Measurements from ENCODE around the gene MBLAC1.
"Not testable (repeated sequence)": the region's sequence is repeated elsewhere in the genome, so short reads cannot be mapped to it uniquely, and the experiment has no call there.

MBLAC1 gene

DNA sequence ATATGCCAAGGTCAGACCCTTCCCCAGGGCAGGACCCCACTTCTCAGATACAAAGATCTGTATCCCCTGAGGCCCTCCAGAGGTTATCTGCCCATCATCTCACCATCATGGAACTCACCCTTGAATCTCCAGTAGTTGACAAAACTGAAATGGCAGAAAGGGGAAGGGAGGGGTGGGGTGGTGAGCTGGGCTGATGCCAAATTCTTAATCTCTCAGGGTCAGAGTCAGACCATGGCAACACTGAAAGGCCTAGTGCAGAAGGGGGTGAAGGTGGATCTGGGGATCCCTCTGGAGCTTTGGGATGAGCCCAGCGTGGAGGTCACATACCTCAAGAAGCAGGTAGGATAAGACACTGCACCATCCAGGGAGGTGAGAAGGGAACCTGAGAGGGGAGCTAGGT, 4.2 kb upstream of the MBLAC1 start:
- DNase-seq (ENCODE audit: low read depth, low spot score): no peak

DNA sequence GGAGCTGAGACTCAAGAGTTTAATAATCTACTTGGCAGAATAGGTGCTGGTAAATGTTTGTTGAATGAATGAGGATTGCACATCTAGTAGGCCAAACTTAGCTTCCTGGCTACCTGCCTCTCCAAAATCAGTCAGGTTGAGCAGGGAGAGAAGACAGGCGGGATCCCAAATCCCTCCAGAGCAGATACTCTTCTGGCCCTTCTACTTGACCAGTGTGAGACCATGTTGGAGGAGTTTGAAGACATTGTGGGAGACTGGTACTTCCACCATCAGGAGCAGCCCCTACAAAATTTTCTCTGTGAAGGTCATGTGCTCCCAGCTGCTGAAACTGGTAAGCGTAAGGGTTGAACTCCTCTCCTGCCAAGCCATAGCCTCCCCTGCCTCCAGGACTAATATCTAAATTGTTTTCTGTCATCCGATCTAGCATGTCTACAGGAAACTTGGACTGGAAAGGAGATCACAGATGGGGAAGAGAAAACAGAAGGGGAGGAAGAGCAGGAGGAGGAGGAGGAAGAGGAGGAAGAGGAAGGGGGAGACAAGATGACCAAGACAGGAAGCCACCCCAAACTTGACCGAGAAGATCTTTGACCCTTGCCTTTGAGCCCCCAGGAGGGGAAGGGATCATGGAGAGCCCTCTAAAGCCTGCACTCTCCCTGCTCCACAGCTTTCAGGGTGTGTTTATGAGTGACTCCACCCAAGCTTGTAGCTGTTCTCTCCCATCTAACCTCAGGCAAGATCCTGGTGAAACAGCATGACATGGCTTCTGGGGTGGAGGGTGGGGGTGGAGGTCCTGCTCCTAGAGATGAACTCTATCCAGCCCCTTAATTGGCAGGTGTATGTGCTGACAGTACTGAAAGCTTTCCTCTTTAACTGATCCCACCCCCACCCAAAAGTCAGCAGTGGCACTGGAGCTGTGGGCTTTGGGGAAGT, 2.2 kb upstream of the MBLAC1 start:
- DNase-seq (ENCODE audit: low read depth, low spot score): no peak

DNA sequence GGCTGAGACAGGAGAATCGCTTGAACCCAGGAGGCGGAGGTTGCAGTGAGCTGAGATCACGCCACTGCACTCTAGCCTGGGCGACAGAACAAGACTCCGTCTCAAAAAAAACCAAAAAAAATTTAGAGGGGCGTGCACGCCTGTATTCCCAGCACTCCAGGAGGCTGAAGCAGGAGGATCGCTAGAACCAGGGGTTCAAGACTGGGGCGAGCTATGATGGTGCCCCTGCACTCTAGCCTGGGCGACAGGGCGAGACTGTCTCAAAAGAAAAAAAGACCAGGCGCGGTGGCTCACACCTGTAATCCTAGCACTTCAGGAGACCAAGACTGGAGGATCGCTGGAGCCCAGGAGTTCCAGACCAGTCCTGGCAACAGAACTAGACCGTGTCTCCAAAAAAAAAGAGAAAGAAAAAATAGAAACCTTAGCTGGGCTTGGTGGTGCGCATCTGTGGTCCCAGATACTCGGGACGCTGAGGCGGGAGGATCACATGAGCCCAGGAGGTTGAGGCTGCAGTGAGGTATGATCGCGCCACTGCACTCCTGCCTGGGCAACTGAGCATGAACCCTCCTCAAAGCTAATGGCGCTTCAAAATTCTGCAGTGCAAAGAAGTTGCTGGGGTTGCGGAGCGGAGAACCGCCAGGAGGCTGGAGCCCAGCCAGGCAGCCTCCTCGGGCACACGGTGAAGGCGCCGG, 382 bp upstream of the MBLAC1 start:
- DNase-seq (ENCODE audit: low read depth, low spot score): no peak

DNA sequence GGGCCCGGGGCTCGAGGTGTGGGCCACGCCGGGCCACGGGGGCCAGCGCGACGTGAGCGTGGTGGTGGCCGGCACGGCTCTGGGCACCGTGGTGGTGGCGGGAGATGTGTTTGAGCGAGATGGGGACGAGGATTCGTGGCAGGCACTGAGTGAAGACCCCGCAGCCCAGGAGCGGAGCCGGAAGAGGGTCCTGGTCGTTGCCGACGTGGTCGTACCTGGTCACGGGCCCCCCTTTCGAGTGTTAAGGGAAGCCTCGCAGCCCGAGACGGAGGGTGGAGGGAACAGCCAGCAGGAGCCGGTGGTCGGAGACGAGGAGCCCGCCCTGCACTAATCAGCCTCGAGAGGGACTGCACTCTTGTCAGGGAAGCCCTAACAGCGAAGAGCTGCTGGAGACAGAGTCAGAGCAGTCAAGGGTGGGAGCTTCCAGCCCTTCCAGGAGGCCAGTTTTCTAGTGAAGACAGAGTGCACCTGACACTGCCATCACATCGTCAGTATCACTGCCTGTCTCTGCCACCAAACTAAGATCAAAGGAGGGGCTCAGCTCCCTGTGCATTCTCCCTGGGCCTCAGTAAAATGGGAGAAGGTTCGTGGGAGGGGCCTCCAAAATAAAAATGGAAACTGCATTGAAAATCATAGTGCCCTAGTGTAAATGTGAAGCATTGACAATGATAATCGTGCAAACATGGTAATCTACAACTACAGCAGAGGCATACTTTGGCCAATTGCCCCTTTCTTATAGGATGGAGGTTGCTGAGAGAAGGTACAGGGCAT, 1.3 kb downstream of the MBLAC1 start:
- no peak for DNase-seq (ENCODE audit: low read depth, low spot score)

DNA sequence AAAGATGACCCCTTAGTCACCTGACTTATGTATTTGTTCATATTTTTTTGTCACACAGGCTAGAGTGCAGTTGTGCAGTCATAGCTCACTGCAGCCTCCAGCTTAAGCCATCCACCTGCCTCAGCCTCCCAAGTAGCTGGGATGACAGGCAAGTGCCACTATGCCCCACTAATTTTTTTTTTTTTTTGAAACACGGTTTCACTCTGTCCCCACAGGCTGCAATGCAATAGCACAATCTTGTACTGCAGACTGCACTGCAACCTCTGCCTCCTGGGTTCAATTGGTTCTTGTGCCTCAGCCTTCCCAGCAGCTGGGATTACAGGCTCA, 1.8 kb downstream of the MBLAC1 start:
- no peak for DNase-seq (ENCODE audit: low read depth, low spot score)

DNA sequence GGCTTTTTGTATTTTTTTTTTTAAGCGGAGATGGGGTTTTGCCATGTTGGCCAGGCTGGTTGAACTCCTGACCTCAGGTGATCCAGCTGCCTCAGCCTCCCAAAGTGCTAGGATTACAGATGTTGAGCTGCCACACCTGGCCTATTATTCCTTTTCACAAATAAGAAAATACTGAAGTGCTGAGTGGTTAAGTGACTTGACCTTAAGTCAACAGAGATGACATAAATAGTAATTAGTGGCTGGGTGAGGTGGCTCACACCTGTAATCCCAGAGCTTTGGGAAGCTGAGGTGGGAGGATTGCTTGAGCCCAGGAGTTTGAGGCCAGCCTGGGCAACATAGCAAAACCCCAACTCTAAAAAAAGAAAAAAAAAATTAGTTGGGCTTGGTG, 3.4 kb downstream of the MBLAC1 start:
- DNase-seq (ENCODE audit: low read depth, low spot score): not testable (repeated sequence)

DNA sequence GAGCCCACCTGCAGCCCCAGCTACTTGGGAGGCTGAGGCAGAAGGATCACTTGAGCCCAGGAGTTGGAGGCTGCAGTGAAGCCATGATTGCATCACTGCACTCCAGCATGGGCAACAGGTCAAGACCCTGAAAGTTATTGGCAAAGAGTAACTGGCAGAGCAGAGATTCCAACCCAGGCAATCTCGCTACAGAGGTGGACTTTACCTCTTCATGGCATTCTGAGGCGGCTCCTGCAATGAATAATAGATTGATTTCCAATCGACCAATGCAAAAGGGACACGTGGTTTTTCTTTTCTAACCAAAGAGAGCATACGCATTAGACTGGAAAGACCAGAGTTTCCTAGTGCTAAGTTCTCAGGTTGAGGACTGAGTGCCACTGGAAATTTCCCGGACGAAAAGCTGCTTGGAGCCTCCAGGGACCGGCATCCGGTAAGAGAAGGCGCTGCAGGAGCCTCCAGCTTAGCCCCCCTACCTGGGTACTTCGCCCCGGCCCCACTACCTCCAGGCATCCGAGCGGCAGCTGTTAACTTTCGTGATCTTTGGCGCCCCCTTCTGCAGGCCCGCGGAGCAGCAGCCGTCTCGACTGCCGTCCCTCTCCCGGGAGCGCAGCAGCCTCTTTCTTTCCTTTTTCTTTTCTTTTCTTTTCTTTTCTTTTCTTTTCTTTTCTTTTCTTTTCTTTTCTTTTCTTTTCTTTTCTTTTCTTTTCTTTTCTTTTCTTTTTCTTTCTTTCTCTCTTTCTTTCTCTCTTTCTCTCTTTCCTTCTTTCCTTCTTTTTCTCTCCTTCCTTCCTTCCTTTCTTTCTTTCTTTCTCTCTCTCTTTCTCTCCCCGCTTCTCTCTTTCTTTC, 4.1 kb downstream of the MBLAC1 start:
- DNase-seq (ENCODE audit: low read depth, low spot score): no peak

DNA sequence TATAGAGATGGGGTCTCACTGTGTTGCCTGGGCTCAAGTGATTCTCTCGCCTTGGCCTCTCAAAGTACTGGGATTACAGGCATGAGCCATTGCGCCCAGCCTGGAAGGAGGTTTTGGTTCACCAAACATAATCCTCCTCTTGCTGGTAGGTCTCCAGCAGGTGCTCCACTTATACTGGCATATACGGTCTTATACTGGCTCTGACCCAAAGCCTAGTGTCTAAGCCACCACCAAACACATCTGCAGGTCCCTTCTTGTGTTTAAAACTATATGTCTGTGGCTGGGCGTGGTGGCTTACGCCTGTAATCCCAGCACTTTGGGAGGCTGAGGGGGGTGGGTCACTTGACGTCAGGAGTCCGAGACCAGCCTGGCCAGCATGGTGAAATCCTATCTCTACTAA, 5.4 kb downstream of the MBLAC1 start:
- DNase-seq (ENCODE audit: low read depth, low spot score): no peak

DNA sequence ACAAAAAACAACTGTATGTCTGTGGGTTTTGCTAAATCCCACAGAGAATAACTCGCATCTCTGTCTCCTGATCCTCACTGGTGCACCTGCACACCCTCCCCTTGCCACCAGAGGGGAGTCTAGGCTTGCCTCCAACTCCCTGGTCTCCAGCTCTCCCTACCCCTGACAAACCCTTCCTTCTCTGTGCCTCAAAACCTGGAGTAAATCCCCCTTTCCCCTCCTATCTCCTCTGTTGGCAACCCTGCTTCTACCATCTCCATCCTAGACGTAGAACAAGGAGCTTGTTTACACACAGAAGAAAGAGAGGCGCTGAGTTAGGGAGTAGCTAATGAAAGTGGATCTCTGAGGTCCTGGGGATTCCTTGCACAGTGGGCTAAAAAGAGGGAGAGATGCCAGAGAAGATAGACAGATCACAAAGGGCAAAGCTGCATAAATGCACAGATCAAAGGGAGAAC, 6.0 kb downstream of the MBLAC1 start:
- no peak for DNase-seq (ENCODE audit: low read depth, low spot score)

DNA sequence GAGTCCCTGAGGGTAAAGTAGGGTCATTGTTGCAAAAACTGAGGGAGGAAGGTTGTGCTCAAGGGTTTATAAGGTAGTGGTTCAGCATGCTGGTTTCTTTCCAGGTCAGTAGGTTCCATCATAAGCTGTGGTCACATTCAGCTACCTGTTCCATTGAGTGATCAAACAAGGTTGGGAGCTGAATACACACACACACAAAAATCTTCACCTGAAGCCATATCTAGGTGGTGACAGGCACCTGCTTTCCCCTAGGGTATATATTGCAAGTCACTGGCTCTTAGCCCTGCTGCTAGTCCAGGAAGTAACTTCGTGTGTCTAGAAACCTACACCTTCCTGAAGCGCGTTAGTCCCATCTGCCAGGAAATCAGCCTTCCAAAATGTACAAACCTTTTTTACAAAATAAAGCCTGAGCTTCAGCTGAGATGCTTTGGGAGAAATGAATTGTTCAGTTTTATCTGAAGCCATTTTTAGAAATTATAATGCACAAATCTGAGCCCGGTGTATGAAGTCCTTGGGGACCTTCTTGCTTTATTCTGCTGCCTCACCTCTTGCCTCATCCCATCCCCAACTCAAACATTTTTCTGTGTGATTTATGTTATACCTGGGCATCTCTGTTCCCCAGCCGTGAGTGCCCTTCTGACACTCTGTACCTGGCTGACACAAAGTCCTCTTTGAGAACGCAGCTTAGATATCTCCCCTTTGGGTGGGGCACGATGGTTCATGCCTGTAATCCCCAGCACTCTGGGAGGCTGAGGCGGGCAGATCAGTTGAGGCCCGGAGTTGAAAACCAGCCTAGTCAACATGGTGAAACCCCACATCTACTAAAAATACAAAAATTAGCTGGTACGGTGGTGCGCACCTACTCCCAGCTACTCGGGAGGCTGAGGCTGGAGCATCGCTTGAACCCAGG, 11.3 kb downstream of the MBLAC1 start:
- no peak for DNase-seq (ENCODE audit: low read depth, low spot score)

DNA sequence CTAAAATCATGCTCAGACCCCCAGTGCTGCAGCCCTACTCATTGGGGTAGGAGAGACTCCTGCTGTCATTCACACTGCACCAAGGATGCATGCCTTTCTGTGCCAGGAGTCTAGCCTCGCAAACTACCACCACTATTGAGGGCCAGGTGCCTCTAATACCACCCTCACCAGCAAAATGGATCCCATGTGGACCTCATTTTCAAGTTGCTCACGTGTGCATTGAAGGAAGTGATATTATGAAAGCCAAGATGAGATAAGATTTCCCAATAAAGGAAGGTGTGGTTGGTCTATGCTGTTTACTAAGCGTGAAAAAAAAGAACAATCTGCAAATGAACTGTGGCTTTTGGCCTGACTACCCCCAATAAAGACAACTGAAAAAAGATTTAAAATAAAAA, 14.8 kb downstream of the MBLAC1 start:
- DNase-seq (ENCODE audit: low read depth, low spot score): no peak

DNA sequence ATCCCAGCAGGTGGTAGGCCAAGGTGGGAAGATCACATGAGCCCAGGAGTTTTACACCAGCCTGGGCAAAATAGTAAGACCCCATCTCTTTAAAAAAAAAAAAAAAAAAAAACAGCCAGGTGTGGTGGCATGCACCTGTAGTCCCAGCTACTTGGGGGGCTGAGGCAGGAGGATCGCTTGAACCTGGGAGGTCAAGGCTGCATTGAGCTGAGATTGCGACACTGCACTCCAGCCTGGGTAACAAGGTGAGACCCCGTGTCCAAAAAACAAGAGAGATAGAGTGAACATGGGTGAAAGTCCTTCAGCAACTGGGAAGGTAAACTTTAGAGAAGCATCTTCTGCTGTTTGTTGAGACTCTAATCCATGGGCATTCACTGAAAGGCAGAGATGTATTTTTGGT, 15.7 kb downstream of the MBLAC1 start:
- DNase-seq (ENCODE audit: low read depth, low spot score): no peak

DNA sequence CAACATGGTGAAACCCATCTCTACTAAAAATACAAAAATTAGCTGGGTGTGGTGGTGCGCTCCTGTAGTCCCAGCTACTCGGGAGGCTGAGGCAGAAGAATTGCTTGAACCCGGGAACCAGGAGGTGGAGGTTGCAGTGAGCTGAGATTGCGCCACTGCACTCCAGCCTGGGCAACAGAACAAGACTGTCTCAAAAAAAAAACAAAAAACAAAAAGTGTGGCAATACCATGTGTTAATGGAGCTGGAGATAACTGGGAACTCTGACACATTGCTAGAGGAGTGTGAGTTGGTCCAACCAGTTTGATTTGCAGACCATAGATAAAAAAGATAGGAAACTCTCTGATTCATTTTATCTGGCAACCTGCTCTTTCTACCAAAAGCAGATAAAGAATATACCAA, 19.6 kb downstream of the MBLAC1 start:
- not testable (repeated sequence) for DNase-seq (ENCODE audit: low read depth, low spot score)

DNA sequence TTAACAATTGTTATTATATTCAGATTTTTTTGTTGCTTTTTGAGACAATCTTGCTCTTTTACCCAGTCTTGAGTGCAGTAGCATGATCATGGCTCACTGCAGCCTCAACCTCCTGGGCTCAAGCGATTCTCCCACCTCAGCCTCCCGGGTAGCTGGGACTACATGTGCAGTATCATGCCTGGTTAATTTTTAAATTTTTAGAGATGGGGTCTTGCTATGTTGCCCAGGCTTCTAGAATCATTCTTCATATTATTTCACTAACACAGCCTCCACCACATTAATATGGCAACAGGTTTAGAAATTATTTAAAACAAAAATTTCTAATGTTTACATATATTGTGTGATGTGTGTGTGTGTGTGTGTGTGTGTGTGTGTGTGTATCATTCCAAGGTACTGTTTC, 20.5 kb downstream of the MBLAC1 start:
- no peak for DNase-seq (ENCODE audit: low read depth, low spot score)

DNA sequence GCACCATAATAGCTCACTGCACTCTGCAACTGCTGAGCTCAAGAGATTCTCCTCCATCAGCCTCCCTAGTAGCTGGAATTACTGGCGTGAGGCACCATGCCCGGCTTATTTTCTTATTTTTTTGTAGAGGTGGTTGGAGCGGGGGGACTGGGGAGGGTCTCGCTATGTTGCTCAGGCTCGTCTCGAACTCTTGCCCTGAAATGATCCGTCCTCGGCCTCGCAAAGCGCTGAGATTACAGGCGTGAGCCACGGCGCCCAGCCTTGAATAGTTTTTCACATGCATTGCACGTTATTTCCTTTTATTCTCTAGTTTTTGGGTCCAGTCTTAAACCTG, 21.4 kb downstream of the MBLAC1 start:
- no peak for DNase-seq (ENCODE audit: low read depth, low spot score)

DNA sequence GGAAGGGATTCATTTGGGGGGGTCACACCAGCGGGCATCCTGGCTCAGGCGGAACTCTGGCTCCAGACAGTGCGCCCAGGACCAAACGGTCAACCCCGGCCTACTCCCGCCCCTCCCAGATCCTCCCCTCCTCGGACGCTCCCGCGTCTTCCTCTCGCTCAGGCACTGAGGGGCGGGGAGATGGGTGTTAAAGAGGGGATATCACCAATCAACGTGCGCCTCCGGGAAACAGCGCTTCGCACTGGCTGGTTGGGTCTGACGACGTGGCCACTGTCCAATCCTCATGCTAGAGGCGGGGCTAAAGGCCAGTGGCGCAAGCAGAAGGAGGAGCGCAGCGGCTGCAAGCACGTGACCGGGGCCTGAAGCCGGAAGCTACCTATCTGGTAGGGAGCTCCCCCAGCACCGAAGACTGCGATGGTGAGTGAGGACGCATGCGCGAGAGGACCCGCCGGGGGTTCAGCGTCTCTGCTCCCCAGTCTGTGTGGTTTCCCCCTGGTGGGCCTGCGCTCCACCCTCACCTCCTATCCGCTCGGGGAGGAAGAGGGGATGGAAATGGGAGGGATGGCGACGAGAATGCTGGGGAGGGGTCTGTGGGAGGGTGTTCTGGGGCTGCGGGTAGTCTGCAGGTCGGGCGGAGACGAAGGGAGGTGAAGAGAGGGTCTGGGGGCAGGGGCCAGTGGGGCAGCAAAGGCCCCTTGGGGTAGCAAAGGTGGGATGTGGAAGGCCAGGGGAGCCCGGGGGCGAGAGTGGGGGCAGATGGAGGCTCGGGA, 22.0 kb downstream of the MBLAC1 start, which contains the start of gene LAMTOR4:
Gene LAMTOR4, plus strand, starts transcription at position 360 of the 770 bp plus-strand sequence. Its CDS starts 55 bp downstream, at position 415.
- DNase-seq (ENCODE audit: low read depth, low spot score): peak; percentile 99

DNA sequence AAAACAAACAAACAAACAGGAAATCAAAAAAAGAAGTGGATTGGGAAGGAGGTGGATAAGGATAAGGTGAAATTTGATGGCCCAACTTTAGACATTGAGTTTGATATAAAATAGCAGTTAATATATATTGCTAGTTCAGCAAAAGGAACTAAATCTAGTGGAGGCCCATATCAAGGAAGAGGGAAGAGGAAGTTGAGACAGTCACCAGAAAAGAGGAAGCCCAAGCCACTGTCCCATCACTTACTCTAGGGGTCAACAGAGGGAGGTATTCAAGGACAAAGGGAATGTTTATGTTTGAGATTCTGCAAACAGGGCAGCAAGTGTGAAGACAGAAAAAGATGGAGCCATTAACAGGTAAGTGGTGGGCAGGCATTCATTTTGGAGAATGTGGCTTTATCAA, 25.6 kb downstream of the MBLAC1 start:
- DNase-seq (ENCODE audit: low read depth, low spot score): no peak

DNA sequence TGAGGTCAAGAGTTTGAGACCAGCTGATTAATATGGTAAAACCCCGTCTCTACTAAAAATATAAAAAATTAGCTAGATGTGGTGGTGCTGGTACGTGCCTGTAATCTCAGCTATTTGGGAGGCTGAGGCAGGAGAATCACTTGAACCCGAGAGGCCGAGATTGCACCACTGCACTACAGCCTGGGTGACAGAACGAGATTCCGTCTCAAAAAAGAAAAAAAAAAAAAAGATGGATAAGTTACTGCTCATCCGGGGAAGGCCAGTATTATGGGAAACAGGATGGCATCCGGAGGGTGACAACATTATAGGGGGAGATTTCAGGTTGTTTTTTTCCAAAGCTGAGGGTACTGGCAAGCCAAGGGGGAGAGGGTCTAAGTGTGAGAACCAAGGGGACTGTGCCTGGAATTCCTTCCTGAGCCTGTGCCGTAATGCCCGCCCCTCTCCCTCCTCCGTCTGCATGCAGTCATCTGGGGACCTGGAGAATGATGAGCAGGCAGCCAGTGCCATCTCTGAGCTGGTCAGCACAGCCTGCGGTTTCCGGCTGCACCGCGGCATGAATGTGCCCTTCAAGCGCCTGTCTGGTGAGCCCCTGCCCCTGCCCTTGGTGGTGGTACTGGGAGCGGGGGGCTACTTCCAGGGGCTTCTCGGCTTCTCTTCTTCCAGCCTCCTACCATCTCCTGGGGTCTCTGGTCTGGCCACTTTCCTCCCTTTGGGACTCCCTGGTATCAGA, 26.3 kb downstream of the MBLAC1 start:
- DNase-seq (ENCODE audit: low read depth, low spot score): no peak
